Measurements from ENCODE around the gene FCSK. TPM values are rescaled to one million over a fixed set of nuclear protein-coding genes. Genes with fewer than 3 reads are reported as not detected.

FCSK gene
- total RNA-seq, 2 donors from 2014 or later = 15.4 to 18.0 TPM

- H3K9me3 Mint-ChIP-seq = no peaks in the 10 kb centered on the region
- no peak overlapping the region for H3K27ac Mint-ChIP-seq
- H3K36me3 Mint-ChIP-seq (ENCODE audit: insufficient read depth in 2 of 2) = peaks cover 0 to 3% of the 10 kb centered on the region in 2 donors
- H3K27me3 Mint-ChIP-seq (ENCODE audit: low read depth) = no peaks in the 10 kb centered on the region
- no peak overlapping the region for H3K4me3 Mint-ChIP-seq
- ATAC-seq (replicated peaks in 1 of 2) = no peak
- DNase-seq = no peak
- H3K4me1 Mint-ChIP-seq (ENCODE audit: low read depth) = peaks cover 12% of the 10 kb centered on the region
These were observed 29.0 kb downstream of the FCSK start for GRCh38 chr16:70483426-70483825.

- H3K27ac Mint-ChIP-seq = no peak overlapping the region
- ATAC-seq (replicated peaks in 1 of 2) (no peak), DNase-seq (no peak)
- no peak overlapping the region for H3K4me3 Mint-ChIP-seq
- no peaks in the 10 kb centered on the region for H3K9me3 Mint-ChIP-seq
- H3K4me1 Mint-ChIP-seq (ENCODE audit: low read depth) = peaks cover 5% of the 10 kb centered on the region
- peaks cover 0 to 3% of the 10 kb centered on the region in 2 donors for H3K36me3 Mint-ChIP-seq (ENCODE audit: insufficient read depth in 2 of 2)
- H3K27me3 Mint-ChIP-seq (ENCODE audit: low read depth) = no peaks in the 10 kb centered on the region
These were observed 30.5 kb downstream of the FCSK start for GRCh38 chr16:70484867-70485266.

- no peaks in the 10 kb centered on the region for H3K9me3 Mint-ChIP-seq
- H3K4me3 Mint-ChIP-seq = no peak overlapping the region
- no peak for ATAC-seq (replicated peaks in 1 of 2)
- H3K4me1 Mint-ChIP-seq (ENCODE audit: low read depth) = peaks cover 18% of the 10 kb centered on the region
- no peaks in the 10 kb centered on the region for H3K27me3 Mint-ChIP-seq (ENCODE audit: low read depth)
- no peak for DNase-seq
- H3K27ac Mint-ChIP-seq = no peak overlapping the region
- peaks cover 0 to 11% of the 10 kb centered on the region in 2 donors for H3K36me3 Mint-ChIP-seq (ENCODE audit: insufficient read depth in 2 of 2)
These were observed 35.9 kb downstream of the FCSK start for GRCh38 chr16:70490261-70490660.

- no peaks in the 10 kb centered on the region for H3K9me3 Mint-ChIP-seq
- no peak overlapping the region for H3K27ac Mint-ChIP-seq
- H3K27me3 Mint-ChIP-seq (ENCODE audit: low read depth) = no peaks in the 10 kb centered on the region
- ATAC-seq (replicated peaks in 1 of 2) (no peak), DNase-seq (no peak)
- peaks cover 0 to 10% of the 10 kb centered on the region in 2 donors for H3K36me3 Mint-ChIP-seq (ENCODE audit: insufficient read depth in 2 of 2)
- no peak overlapping the region for H3K4me3 Mint-ChIP-seq
- H3K4me1 Mint-ChIP-seq (ENCODE audit: low read depth) = peaks cover 18% of the 10 kb centered on the region
These were observed 39.4 kb downstream of the FCSK start for GRCh38 chr16:70493802-70494201.

GRCh38 chr16:70494202-70494770, 39.9 kb downstream of the FCSK start:
- Mint-ChIP-seq H3K27ac (no peak overlapping the region), H3K27me3 (ENCODE audit: low read depth) (no peaks in the 10 kb centered on the region), H3K4me3 (peak overlapping the region in 1 of 2 donors; percentile 5), H3K4me1 (ENCODE audit: low read depth) (peaks cover 18% of the 10 kb centered on the region), H3K9me3 (no peaks in the 10 kb centered on the region), H3K36me3 (ENCODE audit: insufficient read depth in 2 of 2) (peaks cover 0 to 10% of the 10 kb centered on the region in 2 donors)
- DNase-seq (no peak), ATAC-seq (replicated peaks in 1 of 2) (peak in 1 of 2 donors; percentile 35)

GRCh38 chr16:70494777-70495176, 40.4 kb downstream of the FCSK start:
- H3K27me3 Mint-ChIP-seq (ENCODE audit: low read depth) = no peaks in the 10 kb centered on the region
- DNase-seq (no peak), ATAC-seq (replicated peaks in 1 of 2) (no peak)
- no peaks in the 10 kb centered on the region for H3K9me3 Mint-ChIP-seq
- H3K4me3 Mint-ChIP-seq = peak overlapping the region in 1 of 2 donors; percentile 5
- no peak overlapping the region for H3K27ac Mint-ChIP-seq
- H3K36me3 Mint-ChIP-seq (ENCODE audit: insufficient read depth in 2 of 2) = peaks cover 0 to 10% of the 10 kb centered on the region in 2 donors
- H3K4me1 Mint-ChIP-seq (ENCODE audit: low read depth) = peaks cover 18% of the 10 kb centered on the region

- H3K27me3 Mint-ChIP-seq (ENCODE audit: low read depth) = no peaks in the 10 kb centered on the region
- peaks cover 18% of the 10 kb centered on the region for H3K4me1 Mint-ChIP-seq (ENCODE audit: low read depth)
- no peak overlapping the region for H3K4me3 Mint-ChIP-seq
- no peak overlapping the region for H3K27ac Mint-ChIP-seq
- peaks cover 0 to 10% of the 10 kb centered on the region in 2 donors for H3K36me3 Mint-ChIP-seq (ENCODE audit: insufficient read depth in 2 of 2)
- peak in 1 of 2 donors; percentile 7 for ATAC-seq (replicated peaks in 1 of 2)
- H3K9me3 Mint-ChIP-seq = no peaks in the 10 kb centered on the region
- DNase-seq = no peak
These were observed 41.2 kb downstream of the FCSK start for GRCh38 chr16:70495425-70496182.

GRCh38 chr16:70496513-70496912, 42.1 kb downstream of the FCSK start:
- H3K9me3 Mint-ChIP-seq = no peaks in the 10 kb centered on the region
- H3K27me3 Mint-ChIP-seq (ENCODE audit: low read depth) = no peaks in the 10 kb centered on the region
- DNase-seq (peak; percentile 29 to 35), ATAC-seq (replicated peaks in 1 of 2) (peak; percentile 86 to 93)
- peak overlapping the region in 1 of 2 donors; percentile 32 for H3K4me3 Mint-ChIP-seq
- no peak overlapping the region for H3K27ac Mint-ChIP-seq
- H3K4me1 Mint-ChIP-seq (ENCODE audit: low read depth) = peaks cover 18% of the 10 kb centered on the region
- H3K36me3 Mint-ChIP-seq (ENCODE audit: insufficient read depth in 2 of 2) = peaks cover 0 to 10% of the 10 kb centered on the region in 2 donors

- Mint-ChIP-seq H3K4me1 (ENCODE audit: low read depth) (peaks cover 15% of the 10 kb centered on the region), H3K27ac (peak overlapping the region; percentile 78), H3K4me3 (no peak overlapping the region), H3K27me3 (ENCODE audit: low read depth) (no peaks in the 10 kb centered on the region), H3K36me3 (ENCODE audit: insufficient read depth in 2 of 2) (peaks cover 0 to 11% of the 10 kb centered on the region in 2 donors), H3K9me3 (no peaks in the 10 kb centered on the region)
- DNase-seq (no peak), ATAC-seq (replicated peaks in 1 of 2) (peak in 1 of 2 donors; percentile 36)
These were observed 54.4 kb downstream of the FCSK start for GRCh38 chr16:70508752-70509151.

- H3K4me1 Mint-ChIP-seq (ENCODE audit: low read depth) = peaks cover 15% of the 10 kb centered on the region
- peaks cover 0 to 15% of the 10 kb centered on the region in 2 donors for H3K36me3 Mint-ChIP-seq (ENCODE audit: insufficient read depth in 2 of 2)
- H3K27ac Mint-ChIP-seq = no peak overlapping the region
These were observed 55.8 kb downstream of the FCSK start for GRCh38 chr16:70510216-70510615.

GRCh38 chr16:70511833-70512232, 57.4 kb downstream of the FCSK start:
- DNase-seq = no peak
- Mint-ChIP-seq H3K4me1 (ENCODE audit: low read depth) (peaks cover 15% of the 10 kb centered on the region), H3K27ac (no peak overlapping the region), H3K4me3 (no peak overlapping the region), H3K27me3 (ENCODE audit: low read depth) (no peaks in the 10 kb centered on the region), H3K36me3 (ENCODE audit: insufficient read depth in 2 of 2) (peaks cover 0 to 16% of the 10 kb centered on the region in 2 donors), H3K9me3 (no peaks in the 10 kb centered on the region)
- peak in 1 of 2 donors; percentile 53 for ATAC-seq (replicated peaks in 1 of 2)

More at GRCh38 chr16:70510216-70510615, 55.8 kb downstream of the FCSK start:
- no peak overlapping the region for H3K4me3 Mint-ChIP-seq
- no peaks in the 10 kb centered on the region for H3K27me3 Mint-ChIP-seq (ENCODE audit: low read depth)
- H3K9me3 Mint-ChIP-seq = no peaks in the 10 kb centered on the region
- DNase-seq = no peak
- ATAC-seq (replicated peaks in 1 of 2) = no peak

- H3K27me3 Mint-ChIP-seq (ENCODE audit: low read depth) = no peaks in the 10 kb centered on the region
- no peaks in the 10 kb centered on the region for H3K9me3 Mint-ChIP-seq
- H3K4me1 Mint-ChIP-seq (ENCODE audit: low read depth) = peaks cover 15% of the 10 kb centered on the region
- peaks cover 0 to 16% of the 10 kb centered on the region in 2 donors for H3K36me3 Mint-ChIP-seq (ENCODE audit: insufficient read depth in 2 of 2)
- no peak overlapping the region for H3K27ac Mint-ChIP-seq
- ATAC-seq (replicated peaks in 1 of 2) (no peak), DNase-seq (no peak)
- no peak overlapping the region for H3K4me3 Mint-ChIP-seq
These were observed 58.1 kb downstream of the FCSK start for GRCh38 chr16:70512456-70512855.

GRCh38 chr16:70520612-70521297, 66.4 kb downstream of the FCSK start:
- Mint-ChIP-seq H3K4me3 (peak overlapping the region; percentile 79 to 98), H3K4me1 (ENCODE audit: low read depth) (peaks cover 36% of the 10 kb centered on the region), H3K27me3 (ENCODE audit: low read depth) (no peaks in the 10 kb centered on the region), H3K9me3 (no peaks in the 10 kb centered on the region), H3K36me3 (ENCODE audit: insufficient read depth in 2 of 2) (peaks cover 15 to 16% of the 10 kb centered on the region in 2 donors), H3K27ac (peak overlapping the region; percentile 88)
- DNase-seq = peak in 1 of 2 donors; percentile 18
- ATAC-seq (replicated peaks in 1 of 2) = peak; percentile 59 to 64
